K562 (cell line): ENCODE results near the gene SPATA25. TPM values are rescaled to one million over a fixed set of nuclear protein-coding genes. Genes with fewer than 3 reads are reported as not detected.

Source experiments
- ATAC-seq: fragments of 200-7000 bp; cut with Tn5 transposase; 3 replicates; pipeline ENCODE4 v1.9.1; 2020; ENCODE audit warnings: moderate library complexity
- BruUV-seq: library from RNA; stranded (reverse); fragments of 400-500 nt; replicated peaks from 2 replicates; lab custom pipeline; 2021; lab: Mats Ljungman, UMichigan
- CTCF ChIA-PET: fragments of 300-600 bp; formaldehyde crosslinking; extraction: SDS; loops from one replicate; lab custom pipeline; 2021; ENCODE audit warnings: low intra/inter-chr PET ratio; lab: Yijun Ruan, JAX
- POLR2A ChIA-PET: fragments of 300-600, 350-650 bp; sonication (Branson Sonifier 250); formaldehyde crosslinking; extraction: SDS; loops from one replicate; lab custom pipeline; 2021; ENCODE audit warnings: antibody characterized with exemption, inconsistent platforms; lab: Yijun Ruan, JAX
- DNase-seq, 4 experiments: peaks; one replicate each; pipeline versions ENCODE4 v3.0.0 to v3.0.0-alpha.2; 2011 to 2018; ENCODE audit warnings: low spot score in 3 of 4, mixed read lengths in 3 of 4; ENCODE audit errors: extremely low read depth in 1 of 4
- FAIRE-seq: peaks from 2 replicates; lab custom pipeline; 2011; peaks lifted over from hg19 to GRCh38; lab: Jason Lieb, UNC
- H2AFZ ChIP-seq: 2 replicates; pipeline ENCODE4 v1.6.0; 2011; ENCODE audit warnings: low read depth, low read length, control low read depth, inconsistent platforms
- H3K27ac ChIP-seq: fragments of 200-600 bp; 3 replicates; pipeline ENCODE4 v1.8.0; 2011; ENCODE audit warnings: low read depth, mild to moderate bottlenecking, control low read depth, inconsistent platforms, low read length, moderate library complexity, mixed read lengths; ENCODE audit errors: extremely low read depth
- H3K27me3 ChIP-seq, 2 experiments: fragments of 300-600 bp in 1 of 2; 2 replicates in 1 of 2; 3 replicates in 1 of 2; pipeline versions ENCODE4 v1.6.0 to v1.8.0; 2011; ENCODE audit warnings: inconsistent platforms in 2 of 2, low read length in 2 of 2, mild to moderate bottlenecking in 1 of 2, mixed read lengths in 1 of 2, moderate library complexity in 1 of 2; ENCODE audit not compliant: control insufficient read depth in 2 of 2, insufficient read depth in 2 of 2
- H3K36me3 ChIP-seq: fragments of 300-600 bp; 3 replicates; pipeline ENCODE4 v1.8.0; 2011; ENCODE audit warnings: mild to moderate bottlenecking, low read length, inconsistent platforms; ENCODE audit not compliant: control insufficient read depth, insufficient read depth
- H3K4me1 ChIP-seq, 2 experiments: fragments of 200-600 bp in 1 of 2; replicated peaks in 1 of 2; 2 replicates in 1 of 2; 3 replicates in 1 of 2; pipeline versions ENCODE4 v1.5.1 to v1.8.0; 2011; ENCODE audit warnings: inconsistent platforms in 2 of 2, low read length in 2 of 2, mild to moderate bottlenecking in 1 of 2, mixed read lengths in 1 of 2, moderate library complexity in 1 of 2; ENCODE audit not compliant: control insufficient read depth in 2 of 2, insufficient read depth in 2 of 2
- H3K4me2 ChIP-seq: 2 replicates; pipeline ENCODE4 v1.6.1; 2011; ENCODE audit warnings: low read length, control low read depth, inconsistent platforms, mixed read lengths; ENCODE audit not compliant: insufficient read depth
- H3K4me3 ChIP-seq: fragments of 200-600 bp; sonication (generic), shearing (Covaris generic); 2 replicates; pipeline ENCODE4 v1.5.1; 2016; ENCODE audit warnings: control low read depth, inconsistent platforms
- H3K79me2 ChIP-seq: fragments of 200-600 bp; 3 replicates; pipeline ENCODE4 v1.8.0; 2011; ENCODE audit warnings: low read length, inconsistent platforms; ENCODE audit not compliant: control insufficient read depth, insufficient read depth
- H3K9ac ChIP-seq, 2 experiments: 2 replicates each; pipeline versions ENCODE4 v1.6.0 to v1.6.1; 2011; ENCODE audit warnings: low read depth in 2 of 2, low read length in 2 of 2, control low read depth in 1 of 2, inconsistent platforms in 1 of 2, mild to moderate bottlenecking in 1 of 2, mixed read lengths in 1 of 2; ENCODE audit not compliant: insufficient read depth in 1 of 2
- H3K9me1 ChIP-seq: one replicate; pipeline ENCODE4 v1.6.0; 2011; ENCODE audit warnings: inconsistent platforms, mild to moderate bottlenecking, low read length, moderate library complexity; ENCODE audit not compliant: control insufficient read depth, insufficient read depth
- H3K9me3 ChIP-seq: replicated peaks from 2 replicates; pipeline ENCODE4 v1.5.1; 2011; ENCODE audit warnings: low read depth, low read length, inconsistent platforms; ENCODE audit not compliant: control insufficient read depth, insufficient read depth
- H4K20me1 ChIP-seq: replicated peaks from 2 replicates; pipeline ENCODE4 v1.6.1; 2011; ENCODE audit warnings: low read length, inconsistent platforms, mixed read lengths; ENCODE audit not compliant: control insufficient read depth, insufficient read depth
- FOXK2 ChIP-seq, 2 experiments: fragments of 450-650 bp; IDR thresholded peaks in 1 of 2; conservative IDR thresholded peaks in 1 of 2; 2 replicates each; pipeline ENCODE4 v1.6.1; 2016; ENCODE audit warnings: low read depth in 2 of 2, mild to moderate bottlenecking in 1 of 2
- PRPF4 ChIP-seq: fragments of 200-400 bp; formaldehyde crosslinking; IDR thresholded peaks from one replicate; pipeline ENCODE4 v1.6.1; 2017; ENCODE audit warnings: low read length, low read depth, mild to moderate bottlenecking; ENCODE audit not compliant: insufficient read depth, poor library complexity, severe bottlenecking
- YY1 ChIP-seq, 3 experiments: IDR thresholded peaks; 2 replicates each; pipeline ENCODE4 v1.6.1; 2011; ENCODE audit warnings: low read length in 2 of 3, mild to moderate bottlenecking in 2 of 3, moderate library complexity in 2 of 3, borderline replicate concordance in 1 of 3, control low read depth in 1 of 3, low read depth in 1 of 3; ENCODE audit not compliant: insufficient read depth in 3 of 3, insufficient replicate concordance in 2 of 3, control insufficient read depth in 1 of 3, insufficient read length in 1 of 3; ENCODE audit errors: extremely low read depth in 1 of 3
- WGBS: fragments of 100-300 bp; shearing (Covaris generic); methylation state at CpG from one replicate; pipeline ENCODE4 v1.1.6; 2016; ENCODE audit warnings: low coverage, mixed read lengths; ENCODE audit not compliant: insufficient coverage; ENCODE audit errors: missing lambda C conversion rate; 5-methylcytosine and 5-hydroxymethylcytosine counted together
- in situ Hi-C: fragments of 300-500 bp; cut with MboI; formaldehyde crosslinking; loops from 4 replicates; pipeline ENCODE4 v1.15.0; 2018; ENCODE audit warnings: inconsistent platforms, mixed read lengths
- intact Hi-C: fragments of 100-400 bp; cut with micrococcal nuclease; formaldehyde crosslinking; loops from 2 replicates; pipeline ENCODE4 v1.14.2; 2022
- polyA plus RNA-seq, 8 experiments: library from polyadenylated mRNA; depleted of rRNA in 4 of 8; stranded (reverse) in 5 of 8; unstranded in 3 of 8; fragments of >200 nt; fragmentation: Nextera tagmentation in 2 of 8; fragmentation: Illumina TruSeq in 1 of 8; extraction: Ambion mirVana in 2 of 8; extraction: Trizol in 1 of 8; gene quantifications; 2 replicates each; pipeline versions ENCODE4 v1.2.1 to v1.2.3, GENCODE V29; 2011 to 2014; ENCODE audit warnings: inconsistent platforms in 1 of 8, missing spikeins in 1 of 8
- total RNA-seq, 7 experiments: library from RNA; depleted of rRNA in 6 of 7; stranded (reverse); fragments of >200 nt in 6 of 7; fragmentation: Illumina TruSeq in 2 of 7; extraction: Trizol in 2 of 7; gene quantifications; 2 replicates each; pipeline versions ENCODE4 v1.2.1 to v1.2.3, GENCODE V29; 2011 to 2021; ENCODE audit warnings: low replicate concordance in 1 of 7
- TF ChIP-seq, protein P1 (sequence below): fragments of 250-450 bp; sonication (Bioruptor Pico); IDR thresholded peaks from 2 replicates; pipeline ENCODE4 v1.8.0; 2021; ENCODE audit warnings: moderate library complexity, mild to moderate bottlenecking, inconsistent platforms
- TF ChIP-seq, protein P2 (sequence below): sonication (generic); formaldehyde crosslinking; IDR thresholded peaks from 2 replicates; pipeline ENCODE4 v1.8.1; 2023; ENCODE audit warnings: mild to moderate bottlenecking, missing genetic modification reagents
- TF ChIP-seq, protein P3 (sequence below): sonication (generic); formaldehyde crosslinking; IDR thresholded peaks from 2 replicates; pipeline ENCODE4 v1.8.1; 2023; ENCODE audit warnings: missing genetic modification reagents, mild to moderate bottlenecking, borderline replicate concordance
- TF ChIP-seq, protein P4 (sequence below): fragments of 450-650 bp; IDR thresholded peaks from 2 replicates; pipeline ENCODE4 v1.7.0; 2016; ENCODE audit warnings: borderline replicate concordance

The SPATA25 gene
- total and polyA plus RNA-seq, 9 of the 15 experiments (the other 6 are each of a cell fraction or from before 2014, with no cell fraction given), result 0.21 to 0.95 (median 0.53) TPM; not detected in 3

DNA sequence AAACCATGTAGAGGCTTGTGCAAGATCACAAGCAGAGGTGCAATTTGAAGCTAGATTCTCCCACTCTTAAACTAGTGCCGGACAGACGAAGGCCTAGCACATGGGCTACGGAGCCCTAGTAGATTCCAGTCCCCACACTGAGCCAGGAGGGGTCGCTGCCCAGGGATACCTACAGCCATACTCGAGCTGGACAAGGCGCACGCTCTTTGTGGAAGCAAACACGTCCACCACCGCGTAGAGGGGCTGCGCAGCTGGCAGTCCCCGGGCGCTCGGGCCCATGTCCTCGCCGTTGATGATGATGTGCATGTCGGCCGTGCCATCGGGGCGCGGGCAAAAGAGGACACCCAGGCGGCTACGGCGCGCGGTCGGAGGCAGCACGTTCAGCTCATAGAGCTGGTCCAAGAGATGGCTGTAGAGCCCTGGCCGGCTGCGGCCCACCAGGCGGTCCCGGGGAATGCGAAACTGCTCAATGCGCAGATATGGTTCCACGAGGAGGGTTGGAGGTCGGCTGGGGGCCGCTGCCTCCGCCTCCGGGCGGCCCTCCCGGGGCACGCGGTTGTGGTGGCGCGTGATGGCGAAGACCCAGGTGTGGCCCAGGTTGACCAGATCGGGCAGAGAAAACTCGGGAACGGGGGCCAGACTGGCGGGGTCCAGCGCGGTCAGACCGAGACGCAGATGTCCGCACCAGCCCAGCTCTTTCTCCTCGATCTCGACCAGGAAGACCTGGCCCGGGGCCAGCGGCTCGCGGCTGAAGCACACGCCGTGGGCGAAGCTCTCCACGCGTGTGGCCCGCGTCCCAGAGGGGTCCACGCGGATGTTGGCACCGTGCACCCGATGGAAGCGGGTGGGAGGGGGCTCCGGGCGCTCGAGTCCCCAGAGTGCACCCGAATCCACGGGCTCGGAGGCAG, 2.9 kb upstream of the SPATA25 start (continued):
- TF ChIP-seq YY1 (IDR thresholded peaks at IDR 0.05; ENCODE audit: borderline replicate concordance in 1 of 3, control insufficient read depth in 1 of 3, extremely low read depth in 1 of 3, insufficient read depth in 3 of 3, insufficient read length in 1 of 3, insufficient replicate concordance in 2 of 3, low read depth in 1 of 3, low read length in 2 of 3) (peak in 1 of 3 experiments; percentile 6), PRPF4 (peak; percentile 89)
- TF ChIP-seq, protein P1, sequence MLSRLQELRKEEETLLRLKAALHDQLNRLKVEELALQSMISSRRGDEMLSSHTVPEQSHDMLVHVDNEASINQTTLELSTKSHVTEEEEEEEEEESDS (CRISPR knock-in tag), result no peak
- TF ChIP-seq, protein P2, sequence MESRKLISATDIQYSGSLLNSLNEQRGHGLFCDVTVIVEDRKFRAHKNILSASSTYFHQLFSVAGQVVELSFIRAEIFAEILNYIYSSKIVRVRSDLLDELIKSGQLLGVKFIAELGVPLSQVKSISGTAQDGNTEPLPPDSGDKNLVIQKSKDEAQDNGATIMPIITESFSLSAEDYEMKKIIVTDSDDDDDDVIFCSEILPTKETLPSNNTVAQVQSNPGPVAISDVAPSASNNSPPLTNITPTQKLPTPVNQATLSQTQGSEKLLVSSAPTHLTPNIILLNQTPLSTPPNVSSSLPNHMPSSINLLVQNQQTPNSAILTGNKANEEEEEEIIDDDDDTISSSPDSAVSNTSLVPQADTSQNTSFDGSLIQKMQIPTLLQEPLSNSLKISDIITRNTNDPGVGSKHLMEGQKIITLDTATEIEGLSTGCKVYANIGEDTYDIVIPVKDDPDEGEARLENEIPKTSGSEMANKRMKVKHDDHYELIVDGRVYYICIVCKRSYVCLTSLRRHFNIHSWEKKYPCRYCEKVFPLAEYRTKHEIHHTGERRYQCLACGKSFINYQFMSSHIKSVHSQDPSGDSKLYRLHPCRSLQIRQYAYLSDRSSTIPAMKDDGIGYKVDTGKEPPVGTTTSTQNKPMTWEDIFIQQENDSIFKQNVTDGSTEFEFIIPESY, result peak; percentile 87

DNA sequence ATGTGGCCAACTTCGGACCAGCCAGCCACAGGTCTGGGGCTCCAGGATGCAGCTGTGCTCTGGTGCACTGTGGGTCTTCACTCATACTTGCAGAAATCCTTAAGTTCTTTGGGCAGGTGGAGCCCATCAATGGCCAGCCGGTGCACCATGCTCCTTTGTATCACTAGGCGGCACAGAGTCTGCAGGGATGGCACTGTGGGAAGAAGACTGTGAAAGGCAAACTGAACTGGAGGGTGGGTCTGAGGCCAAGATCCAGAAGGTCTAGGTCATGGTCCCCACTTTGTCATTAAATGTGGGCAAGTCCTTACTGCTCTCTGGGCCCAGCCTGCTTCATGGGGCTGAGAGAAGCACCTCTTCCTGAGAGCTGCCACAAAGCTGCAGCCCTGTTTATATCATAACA, 1.3 kb upstream of the SPATA25 start:
- Histone ChIP-seq H3K4me1 (peaks cover 23 to 44% of the 10 kb centered on the region in 2 experiments), H3K27me3 (no peaks in the 10 kb centered on the region), H3K9ac (peak overlapping the region in 1 of 2 experiments; percentile 32; a peak in 1 of 4 replicates), H3K9me1 (no peaks in the 10 kb centered on the region), H3K36me3 (peaks cover 30% of the 10 kb centered on the region; the same call in 2 of the 3 replicates), H3K9me3 (no peaks in the 10 kb centered on the region), H3K4me2 (no peak overlapping the region), H3K79me2 (peaks cover 18% of the 10 kb centered on the region; the same call in 2 of the 3 replicates), H3K4me3 (no peak overlapping the region), H2AFZ (no peak overlapping the region), H3K27ac (no peak overlapping the region), H4K20me1 (no peaks in the 10 kb centered on the region)
- no peak for FAIRE-seq
- DNase-seq, result no peak
- no TSS peak for BruUV-seq
- in situ Hi-C loops, result no loop called here
- CTCF ChIA-PET, result no interaction called here
- intact Hi-C loops, result loop anchor here (5.0 to 10.0 kb wide), 2 partner anchors 54 to 91 kb away; partner anchors contain the start of gene SNX21
- ATAC-seq, result no peak
- WGBS, result 93% methylated on average over 2 of the region's 3 CpGs
- POLR2A ChIA-PET, result interaction anchor here (0.6 to 0.7 kb wide), 2 partner anchors 14 to 21 kb away, joined by 3 read pairs; no protein-coding TSS in a partner anchor
- TF ChIP-seq, protein P3, sequence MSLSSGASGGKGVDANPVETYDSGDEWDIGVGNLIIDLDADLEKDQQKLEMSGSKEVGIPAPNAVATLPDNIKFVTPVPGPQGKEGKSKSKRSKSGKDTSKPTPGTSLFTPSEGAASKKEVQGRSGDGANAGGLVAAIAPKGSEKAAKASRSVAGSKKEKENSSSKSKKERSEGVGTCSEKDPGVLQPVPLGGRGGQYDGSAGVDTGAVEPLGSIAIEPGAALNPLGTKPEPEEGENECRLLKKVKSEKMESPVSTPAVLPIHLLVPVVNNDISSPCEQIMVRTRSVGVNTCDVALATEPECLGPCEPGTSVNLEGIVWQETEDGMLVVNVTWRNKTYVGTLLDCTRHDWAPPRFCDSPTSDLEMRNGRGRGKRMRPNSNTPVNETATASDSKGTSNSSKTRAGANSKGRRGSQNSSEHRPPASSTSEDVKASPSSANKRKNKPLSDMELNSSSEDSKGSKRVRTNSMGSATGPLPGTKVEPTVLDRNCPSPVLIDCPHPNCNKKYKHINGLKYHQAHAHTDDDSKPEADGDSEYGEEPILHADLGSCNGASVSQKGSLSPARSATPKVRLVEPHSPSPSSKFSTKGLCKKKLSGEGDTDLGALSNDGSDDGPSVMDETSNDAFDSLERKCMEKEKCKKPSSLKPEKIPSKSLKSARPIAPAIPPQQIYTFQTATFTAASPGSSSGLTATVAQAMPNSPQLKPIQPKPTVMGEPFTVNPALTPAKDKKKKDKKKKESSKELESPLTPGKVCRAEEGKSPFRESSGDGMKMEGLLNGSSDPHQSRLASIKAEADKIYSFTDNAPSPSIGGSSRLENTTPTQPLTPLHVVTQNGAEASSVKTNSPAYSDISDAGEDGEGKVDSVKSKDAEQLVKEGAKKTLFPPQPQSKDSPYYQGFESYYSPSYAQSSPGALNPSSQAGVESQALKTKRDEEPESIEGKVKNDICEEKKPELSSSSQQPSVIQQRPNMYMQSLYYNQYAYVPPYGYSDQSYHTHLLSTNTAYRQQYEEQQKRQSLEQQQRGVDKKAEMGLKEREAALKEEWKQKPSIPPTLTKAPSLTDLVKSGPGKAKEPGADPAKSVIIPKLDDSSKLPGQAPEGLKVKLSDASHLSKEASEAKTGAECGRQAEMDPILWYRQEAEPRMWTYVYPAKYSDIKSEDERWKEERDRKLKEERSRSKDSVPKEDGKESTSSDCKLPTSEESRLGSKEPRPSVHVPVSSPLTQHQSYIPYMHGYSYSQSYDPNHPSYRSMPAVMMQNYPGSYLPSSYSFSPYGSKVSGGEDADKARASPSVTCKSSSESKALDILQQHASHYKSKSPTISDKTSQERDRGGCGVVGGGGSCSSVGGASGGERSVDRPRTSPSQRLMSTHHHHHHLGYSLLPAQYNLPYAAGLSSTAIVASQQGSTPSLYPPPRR (CRISPR knock-in tag), result no peak
- TF ChIP-seq FOXK2 (conservative IDR thresholded peaks at IDR 0.05 in 1 of 2, IDR thresholded peaks at IDR 0.05 in 1 of 2; ENCODE audit: low read depth in 2 of 2), result no peak
- TF ChIP-seq, protein P4, sequence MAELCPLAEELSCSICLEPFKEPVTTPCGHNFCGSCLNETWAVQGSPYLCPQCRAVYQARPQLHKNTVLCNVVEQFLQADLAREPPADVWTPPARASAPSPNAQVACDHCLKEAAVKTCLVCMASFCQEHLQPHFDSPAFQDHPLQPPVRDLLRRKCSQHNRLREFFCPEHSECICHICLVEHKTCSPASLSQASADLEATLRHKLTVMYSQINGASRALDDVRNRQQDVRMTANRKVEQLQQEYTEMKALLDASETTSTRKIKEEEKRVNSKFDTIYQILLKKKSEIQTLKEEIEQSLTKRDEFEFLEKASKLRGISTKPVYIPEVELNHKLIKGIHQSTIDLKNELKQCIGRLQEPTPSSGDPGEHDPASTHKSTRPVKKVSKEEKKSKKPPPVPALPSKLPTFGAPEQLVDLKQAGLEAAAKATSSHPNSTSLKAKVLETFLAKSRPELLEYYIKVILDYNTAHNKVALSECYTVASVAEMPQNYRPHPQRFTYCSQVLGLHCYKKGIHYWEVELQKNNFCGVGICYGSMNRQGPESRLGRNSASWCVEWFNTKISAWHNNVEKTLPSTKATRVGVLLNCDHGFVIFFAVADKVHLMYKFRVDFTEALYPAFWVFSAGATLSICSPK, result no peak
